Measurements from ENCODE around the gene AGMO.
"Not testable (repeated sequence)": the region's sequence is repeated elsewhere in the genome, so short reads cannot be mapped to it uniquely, and the experiment has no call there.

AGMO gene

DNA sequence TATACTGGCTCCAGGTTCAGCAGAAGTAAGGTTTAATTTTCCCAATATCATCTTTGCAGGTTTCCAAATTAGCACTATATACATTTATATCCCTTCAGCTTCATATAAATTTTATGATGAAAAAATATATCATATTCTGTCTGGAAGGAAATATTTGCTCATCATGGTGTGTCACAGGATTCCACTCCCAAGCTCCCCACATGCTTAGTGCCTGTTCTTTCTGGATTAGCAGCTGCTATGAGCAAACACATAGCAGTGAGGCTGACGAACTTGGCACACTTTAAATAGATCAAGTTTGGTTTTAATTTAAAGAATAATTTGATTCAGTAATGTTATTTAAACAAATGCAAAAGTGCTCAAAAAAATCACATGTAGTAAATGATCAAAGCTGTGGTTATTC lies 251.9 kb downstream of the AGMO start:
- no peak overlapping the region for H3K4me3 ChIP-seq (ENCODE audit: low read depth in 1 of 2, low read length in 2 of 2)
- no peaks in the 10 kb centered on the region for H3K27me3 ChIP-seq (ENCODE audit: low read depth, low read length)

GRCh38 chr7:15308821-15309220 lies 253.0 kb downstream of the AGMO start:
- Histone ChIP-seq H3K27me3 (ENCODE audit: low read depth, low read length) (no peaks in the 10 kb centered on the region), H3K4me3 (ENCODE audit: low read depth in 1 of 2, low read length in 2 of 2) (no peak overlapping the region), H3K27ac (ENCODE audit: low read length) (no peak overlapping the region), H3K36me3 (ENCODE audit: control insufficient read depth in 1 of 2, insufficient read depth in 2 of 2, low read length in 2 of 2) (no peaks in the 10 kb centered on the region), H3K9me3 (ENCODE audit: control insufficient read depth in 1 of 2, low read length in 2 of 2) (no peaks in the 10 kb centered on the region), H3K4me1 (ENCODE audit: control insufficient read depth in 1 of 2, insufficient read depth in 2 of 2, low read length in 2 of 2) (no peaks in the 10 kb centered on the region)

More for the DNA sequence above, 251.9 kb downstream of the AGMO start:
- no peaks in the 10 kb centered on the region for H3K36me3 ChIP-seq (ENCODE audit: control insufficient read depth in 1 of 2, insufficient read depth in 2 of 2, low read length in 2 of 2)
- no peaks in the 10 kb centered on the region for H3K4me1 ChIP-seq (ENCODE audit: control insufficient read depth in 1 of 2, insufficient read depth in 2 of 2, low read length in 2 of 2)
- H3K27ac ChIP-seq (ENCODE audit: low read length), result no peak overlapping the region
- H3K9me3 ChIP-seq (ENCODE audit: control insufficient read depth in 1 of 2, low read length in 2 of 2), result no peaks in the 10 kb centered on the region

DNA sequence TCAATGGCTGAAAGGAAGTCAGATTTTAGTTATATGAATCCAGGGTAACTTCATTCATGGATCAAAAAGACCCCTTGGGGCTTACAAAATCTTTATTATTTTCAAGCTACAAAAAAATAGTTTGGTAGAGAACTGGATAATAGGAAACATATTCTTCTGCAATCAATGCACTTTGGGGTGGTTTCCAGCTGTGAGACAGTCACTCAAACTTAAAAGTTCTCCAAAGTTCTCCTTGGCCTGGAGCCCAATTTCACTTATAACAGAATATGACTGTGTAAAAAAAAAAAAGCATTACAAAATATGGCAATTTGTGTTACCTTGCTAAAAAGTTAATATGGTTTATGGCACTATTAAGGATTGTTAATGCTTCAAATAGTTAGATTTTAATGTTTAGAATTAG lies 255.5 kb downstream of the AGMO start:
- Histone ChIP-seq H3K4me1 (ENCODE audit: control insufficient read depth in 1 of 2, insufficient read depth in 2 of 2, low read length in 2 of 2) (no peaks in the 10 kb centered on the region), H3K36me3 (ENCODE audit: control insufficient read depth in 1 of 2, insufficient read depth in 2 of 2, low read length in 2 of 2) (no peaks in the 10 kb centered on the region), H3K27ac (ENCODE audit: low read length) (no peak overlapping the region), H3K27me3 (ENCODE audit: low read depth, low read length) (no peaks in the 10 kb centered on the region), H3K4me3 (ENCODE audit: low read depth in 1 of 2, low read length in 2 of 2) (no peak overlapping the region), H3K9me3 (ENCODE audit: control insufficient read depth in 1 of 2, low read length in 2 of 2) (no peaks in the 10 kb centered on the region)

DNA sequence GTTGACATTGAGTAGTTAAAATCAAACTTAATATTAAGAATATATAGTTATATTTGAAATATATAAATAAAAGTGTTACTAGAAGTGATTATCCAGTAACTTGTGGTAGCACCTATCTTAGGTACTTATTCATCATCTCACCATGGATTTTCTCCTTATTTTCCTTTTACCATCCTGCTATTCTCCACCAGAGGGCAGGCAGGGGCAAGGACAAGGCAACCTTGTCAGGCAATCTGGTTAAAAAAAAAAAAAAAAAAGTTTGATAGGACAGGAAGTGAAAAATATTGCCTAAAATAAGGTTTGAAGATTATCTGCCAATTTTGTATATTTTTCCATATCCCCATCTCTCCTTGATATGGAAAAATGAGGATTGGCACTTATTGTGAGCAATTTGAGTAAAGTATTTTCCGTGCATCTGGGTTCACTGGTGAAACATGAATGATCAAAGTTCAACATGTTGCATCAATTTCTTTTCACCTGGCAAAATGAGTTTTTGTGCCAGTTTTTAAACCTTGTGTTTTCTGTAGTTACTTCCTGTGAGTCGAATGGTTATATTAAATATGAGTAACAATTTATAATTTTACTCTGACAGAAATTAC lies 256.7 kb downstream of the AGMO start:
- no peaks in the 10 kb centered on the region for H3K4me1 ChIP-seq (ENCODE audit: control insufficient read depth in 1 of 2, insufficient read depth in 2 of 2, low read length in 2 of 2)
- no peaks in the 10 kb centered on the region for H3K9me3 ChIP-seq (ENCODE audit: control insufficient read depth in 1 of 2, low read length in 2 of 2)
- H3K27me3 ChIP-seq (ENCODE audit: low read depth, low read length), result no peaks in the 10 kb centered on the region
- H3K27ac ChIP-seq (ENCODE audit: low read length), result no peak overlapping the region
- H3K36me3 ChIP-seq (ENCODE audit: control insufficient read depth in 1 of 2, insufficient read depth in 2 of 2, low read length in 2 of 2), result no peaks in the 10 kb centered on the region
- no peak overlapping the region for H3K4me3 ChIP-seq (ENCODE audit: low read depth in 1 of 2, low read length in 2 of 2)

GRCh38 chr7:15303357-15303756 lies 258.5 kb downstream of the AGMO start:
- Histone ChIP-seq H3K9me3 (ENCODE audit: control insufficient read depth in 1 of 2, low read length in 2 of 2) (no peaks in the 10 kb centered on the region), H3K4me1 (ENCODE audit: control insufficient read depth in 1 of 2, insufficient read depth in 2 of 2, low read length in 2 of 2) (no peaks in the 10 kb centered on the region), H3K4me3 (ENCODE audit: low read depth in 1 of 2, low read length in 2 of 2) (no peak overlapping the region), H3K27me3 (ENCODE audit: low read depth, low read length) (no peaks in the 10 kb centered on the region), H3K27ac (ENCODE audit: low read length) (no peak overlapping the region), H3K36me3 (ENCODE audit: control insufficient read depth in 1 of 2, insufficient read depth in 2 of 2, low read length in 2 of 2) (no peaks in the 10 kb centered on the region)

- H3K4me1 ChIP-seq (ENCODE audit: control insufficient read depth in 1 of 2, insufficient read depth in 2 of 2, low read length in 2 of 2); H3K36me3 ChIP-seq (ENCODE audit: control insufficient read depth in 1 of 2, insufficient read depth in 2 of 2, low read length in 2 of 2); H3K27me3 ChIP-seq (ENCODE audit: low read depth, low read length); H3K27ac ChIP-seq (ENCODE audit: low read length); H3K9me3 ChIP-seq (ENCODE audit: control insufficient read depth in 1 of 2, low read length in 2 of 2); H3K4me3 ChIP-seq (ENCODE audit: low read depth in 1 of 2, low read length in 2 of 2): not testable (repeated sequence)
Observed at GRCh38 chr7:15300986-15301385, 260.8 kb downstream of the AGMO start.

- Histone ChIP-seq H3K4me3 (ENCODE audit: low read depth in 1 of 2, low read length in 2 of 2) (no peak overlapping the region), H3K27me3 (ENCODE audit: low read depth, low read length) (no peaks in the 10 kb centered on the region), H3K27ac (ENCODE audit: low read length) (no peak overlapping the region)
Observed at GRCh38 chr7:15292138-15292537, 269.7 kb downstream of the AGMO start.

DNA sequence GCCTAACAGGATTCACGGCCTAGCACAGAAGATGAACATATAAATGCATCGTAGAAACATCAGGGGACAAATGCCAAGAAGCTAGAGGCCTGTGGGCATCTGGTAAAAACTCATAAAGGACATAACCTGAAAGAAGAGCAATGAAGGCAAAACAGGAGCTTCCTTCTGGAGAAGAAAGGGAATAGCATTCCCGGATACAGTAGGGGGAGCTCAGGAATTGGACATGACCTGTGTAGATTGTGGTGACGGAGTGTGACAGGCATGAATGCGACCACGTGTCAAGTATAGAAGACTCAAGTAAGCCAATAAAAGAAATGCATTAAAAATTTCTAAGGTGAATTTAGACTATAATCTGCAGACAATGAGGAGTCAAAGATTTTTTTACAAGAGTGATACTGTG lies 270.1 kb downstream of the AGMO start:
- Histone ChIP-seq H3K27me3 (ENCODE audit: low read depth, low read length) (no peaks in the 10 kb centered on the region), H3K36me3 (ENCODE audit: control insufficient read depth in 1 of 2, insufficient read depth in 2 of 2, low read length in 2 of 2) (no peaks in the 10 kb centered on the region), H3K27ac (ENCODE audit: low read length) (no peak overlapping the region), H3K4me3 (ENCODE audit: low read depth in 1 of 2, low read length in 2 of 2) (no peak overlapping the region), H3K9me3 (ENCODE audit: control insufficient read depth in 1 of 2, low read length in 2 of 2) (no peaks in the 10 kb centered on the region), H3K4me1 (ENCODE audit: control insufficient read depth in 1 of 2, insufficient read depth in 2 of 2, low read length in 2 of 2) (no peaks in the 10 kb centered on the region)

More at GRCh38 chr7:15292138-15292537, 269.7 kb downstream of the AGMO start:
- Histone ChIP-seq H3K9me3 (ENCODE audit: control insufficient read depth in 1 of 2, low read length in 2 of 2) (no peaks in the 10 kb centered on the region), H3K4me1 (ENCODE audit: control insufficient read depth in 1 of 2, insufficient read depth in 2 of 2, low read length in 2 of 2) (no peaks in the 10 kb centered on the region), H3K36me3 (ENCODE audit: control insufficient read depth in 1 of 2, insufficient read depth in 2 of 2, low read length in 2 of 2) (no peaks in the 10 kb centered on the region)

- Histone ChIP-seq H3K9me3 (ENCODE audit: control insufficient read depth in 1 of 2, low read length in 2 of 2) (peaks cover 0 to 2% of the 10 kb centered on the region in 2 donors), H3K27ac (ENCODE audit: low read length) (no peak overlapping the region), H3K27me3 (ENCODE audit: low read depth, low read length) (no peaks in the 10 kb centered on the region), H3K4me3 (ENCODE audit: low read depth in 1 of 2, low read length in 2 of 2) (no peak overlapping the region), H3K36me3 (ENCODE audit: control insufficient read depth in 1 of 2, insufficient read depth in 2 of 2, low read length in 2 of 2) (no peaks in the 10 kb centered on the region), H3K4me1 (ENCODE audit: control insufficient read depth in 1 of 2, insufficient read depth in 2 of 2, low read length in 2 of 2) (no peaks in the 10 kb centered on the region)
Observed at GRCh38 chr7:15288741-15289140, 273.1 kb downstream of the AGMO start.

DNA sequence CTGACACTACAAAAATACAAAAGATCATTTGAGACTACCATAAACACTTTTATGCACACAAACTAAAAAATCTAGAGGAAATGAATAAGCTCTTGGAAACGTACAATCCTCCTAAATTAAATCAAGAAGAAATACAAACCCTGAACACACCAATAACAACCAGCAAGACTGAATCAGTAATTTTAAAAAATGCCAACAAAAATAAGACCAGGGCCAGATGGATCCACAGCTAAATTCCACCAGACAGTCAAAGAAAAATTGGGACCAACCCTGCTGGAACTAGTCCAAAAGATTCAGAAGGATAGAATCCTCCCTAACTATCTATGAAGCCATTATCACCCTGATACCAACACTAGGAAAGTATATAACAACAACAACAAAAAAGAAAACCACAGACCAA lies 277.4 kb downstream of the AGMO start:
- no peaks in the 10 kb centered on the region for H3K36me3 ChIP-seq (ENCODE audit: control insufficient read depth in 1 of 2, insufficient read depth in 2 of 2, low read length in 2 of 2)
- H3K9me3 ChIP-seq (ENCODE audit: control insufficient read depth in 1 of 2, low read length in 2 of 2), result peaks cover 0 to 14% of the 10 kb centered on the region in 2 donors
- no peaks in the 10 kb centered on the region for H3K4me1 ChIP-seq (ENCODE audit: control insufficient read depth in 1 of 2, insufficient read depth in 2 of 2, low read length in 2 of 2)
- H3K4me3 ChIP-seq (ENCODE audit: low read depth in 1 of 2, low read length in 2 of 2), result no peak overlapping the region
- no peak overlapping the region for H3K27ac ChIP-seq (ENCODE audit: low read length)
- no peaks in the 10 kb centered on the region for H3K27me3 ChIP-seq (ENCODE audit: low read depth, low read length)

- H3K27me3 ChIP-seq (ENCODE audit: low read depth, low read length), result no peaks in the 10 kb centered on the region
- no peaks in the 10 kb centered on the region for H3K4me1 ChIP-seq (ENCODE audit: control insufficient read depth in 1 of 2, insufficient read depth in 2 of 2, low read length in 2 of 2)
- H3K9me3 ChIP-seq (ENCODE audit: control insufficient read depth in 1 of 2, low read length in 2 of 2), result peaks cover 0 to 17% of the 10 kb centered on the region in 2 donors
- no peak overlapping the region for H3K4me3 ChIP-seq (ENCODE audit: low read depth in 1 of 2, low read length in 2 of 2)
- H3K36me3 ChIP-seq (ENCODE audit: control insufficient read depth in 1 of 2, insufficient read depth in 2 of 2, low read length in 2 of 2), result no peaks in the 10 kb centered on the region
- no peak overlapping the region for H3K27ac ChIP-seq (ENCODE audit: low read length)
Observed at GRCh38 chr7:15280078-15280733, 281.6 kb downstream of the AGMO start.

GRCh38 chr7:15279640-15280039 lies 282.2 kb downstream of the AGMO start:
- H3K27me3 ChIP-seq (ENCODE audit: low read depth, low read length), result no peaks in the 10 kb centered on the region
- peaks cover 0 to 17% of the 10 kb centered on the region in 2 donors for H3K9me3 ChIP-seq (ENCODE audit: control insufficient read depth in 1 of 2, low read length in 2 of 2)
- H3K36me3 ChIP-seq (ENCODE audit: control insufficient read depth in 1 of 2, insufficient read depth in 2 of 2, low read length in 2 of 2), result no peaks in the 10 kb centered on the region

More at GRCh38 chr7:15279640-15280039, 282.2 kb downstream of the AGMO start:
- Histone ChIP-seq H3K27ac (ENCODE audit: low read length) (no peak overlapping the region), H3K4me3 (ENCODE audit: low read depth in 1 of 2, low read length in 2 of 2) (no peak overlapping the region), H3K4me1 (ENCODE audit: control insufficient read depth in 1 of 2, insufficient read depth in 2 of 2, low read length in 2 of 2) (no peaks in the 10 kb centered on the region)
